NCI-H2029 (cell line): ENCODE measurements around the gene UBE2E2.
"Not testable (repeated sequence)": the region's sequence is repeated elsewhere in the genome, so short reads cannot be mapped to it uniquely, and the experiment has no call there.

Experiments used
- DNase-seq: peaks from one replicate; lab custom pipeline; 2025; lab: John Stamatoyannopoulos, UW

UBE2E2 gene

DNA sequence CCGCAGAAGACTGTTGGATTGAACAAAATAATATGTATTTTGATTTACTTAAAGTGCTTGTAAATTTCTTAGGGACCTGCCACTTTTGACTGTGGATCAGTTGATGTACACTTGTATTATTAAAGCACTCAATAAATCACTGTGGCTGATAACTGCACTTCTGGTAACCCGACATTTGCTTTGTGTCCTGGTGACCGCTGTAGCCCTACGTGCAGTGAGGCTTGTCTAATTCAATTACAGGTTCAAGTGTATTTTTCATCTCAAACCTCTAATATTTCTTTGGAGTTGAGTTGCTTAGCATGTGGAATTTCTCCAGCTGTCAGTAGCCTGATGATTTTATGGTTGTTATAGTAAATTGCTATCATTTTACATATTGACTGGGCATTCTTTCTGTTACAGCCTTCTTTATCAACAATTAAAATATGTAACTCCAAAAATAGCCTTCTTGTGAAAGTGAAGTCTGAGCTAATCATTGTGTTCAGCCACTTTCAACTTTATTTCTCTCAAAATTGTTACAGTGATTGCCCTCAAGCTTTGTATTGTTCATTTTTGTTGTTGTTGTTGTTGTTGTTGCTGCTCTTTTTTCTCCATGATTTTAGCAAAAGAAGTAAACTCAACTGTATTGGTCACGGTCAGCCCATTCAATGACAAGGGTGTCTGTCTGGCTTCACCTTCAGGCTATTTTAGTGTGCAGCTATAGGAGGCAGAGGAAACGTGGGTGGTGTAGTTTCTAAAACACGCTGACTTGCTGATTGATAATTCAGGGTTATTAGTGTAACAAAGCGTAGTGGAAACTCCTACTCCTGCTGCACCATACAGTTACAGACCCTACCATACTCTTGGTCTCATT is 387.5 kb downstream of the UBE2E2 start:
- DNase-seq, result no peak

DNA sequence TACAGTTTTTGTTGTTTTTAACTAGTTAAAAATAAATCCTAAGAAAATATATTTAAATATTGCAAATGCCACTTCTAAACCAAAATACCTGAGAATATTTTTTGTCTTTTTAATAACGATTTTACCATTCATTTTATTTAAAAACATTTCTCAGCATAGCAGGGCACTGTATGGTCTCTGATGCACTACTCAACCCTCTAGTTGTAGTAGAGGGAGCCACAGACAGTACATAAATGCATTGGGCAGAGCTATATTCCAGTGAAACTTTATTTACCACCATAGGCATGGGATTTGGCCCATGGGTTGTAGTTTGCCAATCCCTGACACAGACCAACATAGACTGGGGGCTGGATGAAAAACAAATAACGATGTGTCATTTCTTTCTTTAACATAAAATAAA is 388.2 kb downstream of the UBE2E2 start:
- DNase-seq, result no peak

DNA sequence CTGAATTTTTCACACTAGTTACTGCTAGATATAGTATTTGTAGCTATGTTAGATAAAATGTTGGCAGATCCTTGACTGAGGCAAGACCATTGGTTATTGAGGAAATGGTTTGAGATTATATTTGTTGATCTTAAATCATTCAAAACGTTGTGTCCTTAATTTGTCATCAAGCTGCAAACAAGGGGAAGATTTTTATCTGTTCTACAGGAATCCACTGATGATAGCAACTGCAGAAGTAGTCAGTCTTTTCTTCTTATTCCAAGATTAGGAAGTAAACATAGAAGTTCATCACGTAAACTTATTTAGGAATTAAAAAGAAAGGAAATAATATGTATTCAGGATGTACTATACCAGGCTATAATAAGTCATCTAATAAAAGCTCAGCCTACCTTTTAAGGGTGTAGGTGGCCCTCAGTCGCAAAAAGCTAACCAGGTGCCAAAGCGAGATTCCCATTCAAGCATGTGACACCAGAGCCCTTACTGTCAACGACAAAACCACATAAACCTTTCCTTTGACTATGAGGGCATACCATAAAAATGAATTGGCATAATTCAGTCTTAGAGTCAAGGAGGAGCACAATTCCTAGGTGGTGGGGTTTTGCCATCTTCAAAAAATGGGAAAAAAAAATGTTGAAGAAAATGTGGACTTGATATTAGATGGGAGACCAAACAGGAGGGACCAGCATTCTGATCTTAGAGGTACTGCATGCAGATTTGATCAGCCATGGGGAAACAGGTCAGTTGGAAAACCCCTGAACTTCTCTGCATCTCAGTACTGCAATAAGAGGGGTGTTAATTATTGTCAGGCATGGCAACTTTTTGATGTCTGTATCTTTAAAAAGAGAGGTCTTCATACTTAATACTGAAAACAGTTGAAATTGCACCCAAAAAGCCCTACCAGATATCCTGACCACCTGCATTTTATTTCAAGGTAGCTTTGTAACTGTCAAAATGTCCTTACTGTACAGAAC is 390.1 kb downstream of the UBE2E2 start:
- DNase-seq, result peak; percentile 19

DNA sequence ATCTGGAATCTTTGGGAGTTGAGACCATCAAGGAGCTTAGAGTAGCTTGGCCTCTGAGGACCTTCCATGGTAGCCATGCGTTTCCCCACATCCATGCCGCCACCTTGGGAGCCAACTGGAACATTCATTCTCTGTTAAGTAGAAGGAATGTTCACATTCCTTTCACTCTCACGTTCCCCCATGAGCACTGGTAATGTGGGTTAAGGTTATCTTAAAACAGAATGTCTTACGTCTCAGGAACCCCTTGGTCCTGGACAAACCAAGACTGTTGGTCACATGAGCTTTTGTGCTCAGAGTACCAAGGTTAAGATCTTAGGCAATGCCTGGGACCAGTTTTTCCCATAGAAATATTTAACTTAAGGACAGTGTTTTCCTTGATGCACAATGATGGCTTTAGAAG is 390.9 kb downstream of the UBE2E2 start:
- DNase-seq, result no peak

DNA sequence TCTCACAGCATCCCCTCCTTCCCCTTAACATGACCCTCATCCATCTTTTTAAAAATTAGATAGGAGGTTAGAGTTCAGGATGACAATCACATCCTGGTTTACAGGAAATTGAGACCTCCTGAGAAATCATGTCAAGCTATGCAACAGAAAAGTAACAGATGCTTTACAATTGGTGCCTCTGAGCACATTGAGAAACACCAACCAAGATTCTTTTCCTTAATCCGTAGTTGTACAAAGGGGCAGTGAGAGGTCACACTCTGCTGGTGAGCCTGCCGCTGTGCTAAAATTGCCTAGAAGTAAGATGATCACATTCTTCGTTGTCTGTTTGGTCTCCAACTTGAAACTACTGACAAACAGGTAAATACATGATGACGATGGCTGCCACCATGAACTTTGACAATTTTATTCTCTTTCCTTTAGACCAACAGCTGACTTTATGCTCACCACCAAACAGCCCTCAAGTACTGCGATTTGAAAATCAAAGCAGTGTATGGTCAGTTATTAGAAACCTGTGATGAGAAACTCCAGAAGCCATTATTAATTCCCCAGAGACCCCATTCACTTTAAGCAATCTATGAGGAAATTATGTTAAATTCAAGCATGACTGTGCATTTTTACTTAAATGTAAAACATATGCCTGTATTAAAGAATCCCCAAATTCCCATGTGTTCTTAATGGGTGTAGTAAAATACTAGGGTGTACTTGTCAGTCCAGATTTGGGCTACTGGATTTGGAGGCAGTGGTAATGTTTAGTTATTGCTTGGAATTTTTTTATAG is 392.0 kb downstream of the UBE2E2 start:
- no peak for DNase-seq

DNA sequence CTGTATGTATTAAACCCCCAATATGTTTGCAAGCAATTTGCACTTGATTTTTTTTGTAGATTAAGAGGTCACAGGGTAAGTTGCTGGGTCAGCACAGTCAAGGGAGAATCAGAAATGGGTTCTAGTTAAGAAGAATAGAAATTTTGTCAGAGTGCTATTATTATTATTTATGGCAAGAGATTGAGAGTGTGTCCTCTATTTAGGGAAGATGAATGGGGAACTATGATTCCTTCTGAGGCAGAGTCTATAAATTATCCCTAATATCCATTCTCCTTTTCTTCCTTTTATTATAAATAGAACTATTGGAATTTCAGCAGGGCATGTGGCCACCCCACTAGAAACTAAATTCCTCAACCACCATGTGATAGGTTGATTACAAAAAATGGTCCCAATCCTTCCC is 392.7 kb downstream of the UBE2E2 start:
- DNase-seq, result no peak

DNA sequence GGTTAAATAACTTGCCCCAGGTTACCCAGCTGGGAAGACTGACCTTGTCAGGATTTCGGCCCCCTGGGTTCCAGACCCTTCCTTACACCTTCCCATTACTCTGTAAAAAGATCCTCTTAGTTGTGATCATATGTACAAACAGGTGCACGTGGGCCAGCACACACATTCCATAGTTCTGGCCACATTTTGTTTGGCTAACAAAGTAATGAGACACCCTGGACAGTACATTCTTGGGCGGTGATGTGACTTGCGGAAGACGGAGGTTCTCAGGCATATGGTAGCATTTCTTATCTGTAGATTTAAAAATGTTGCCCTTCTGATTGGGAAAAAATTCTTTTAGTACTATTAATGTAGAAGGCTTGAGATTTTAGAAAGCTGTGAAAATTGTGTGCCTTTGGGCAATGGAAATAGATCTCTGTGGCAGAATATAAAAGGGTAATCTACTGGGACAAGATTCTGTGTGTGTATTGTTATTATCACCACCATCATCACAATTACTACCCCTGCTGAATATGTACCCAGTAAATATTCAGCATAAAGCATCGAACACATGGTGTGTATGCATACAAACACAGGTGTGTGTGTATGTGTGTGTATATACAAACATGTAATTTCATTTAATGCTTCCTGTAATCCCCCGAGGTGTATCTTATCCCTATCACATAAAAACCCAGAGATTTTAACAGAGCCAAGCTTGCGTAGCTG is 397.2 kb downstream of the UBE2E2 start:
- no peak for DNase-seq

DNA sequence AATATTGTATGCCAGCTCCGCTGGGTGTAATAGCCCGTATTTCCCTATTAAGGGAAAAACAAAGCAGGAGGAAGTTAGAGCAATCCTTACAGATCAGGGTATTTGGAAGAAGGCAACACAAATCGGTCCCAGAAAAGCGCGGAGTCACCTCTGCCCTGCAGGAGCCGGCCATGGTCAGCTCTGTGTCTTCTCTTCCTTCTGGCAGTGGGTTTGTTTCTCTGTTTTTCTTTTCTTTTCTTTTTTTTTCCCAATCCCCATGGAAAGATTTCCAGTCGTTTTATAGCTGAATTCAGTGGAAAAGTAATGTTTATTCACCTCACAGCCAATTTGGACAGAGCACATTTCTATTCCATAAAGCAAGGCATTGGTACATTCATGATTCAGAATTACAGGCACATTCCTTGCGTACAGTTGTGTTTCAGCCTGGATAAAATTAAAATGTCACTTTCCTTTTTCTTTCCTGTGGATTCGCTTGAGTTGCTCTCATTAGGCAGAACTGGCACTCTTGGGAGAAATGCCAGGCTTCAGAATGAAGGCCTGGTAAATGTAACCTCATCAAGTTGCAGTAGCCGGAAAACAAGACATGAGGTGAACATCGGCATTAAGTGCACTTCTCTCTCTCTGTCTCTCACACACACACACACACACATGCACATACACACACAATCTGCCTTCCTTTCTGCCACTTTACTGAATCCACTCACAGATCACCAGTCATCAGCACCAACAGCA is 398.1 kb downstream of the UBE2E2 start:
- DNase-seq, result peak; percentile 16

DNA sequence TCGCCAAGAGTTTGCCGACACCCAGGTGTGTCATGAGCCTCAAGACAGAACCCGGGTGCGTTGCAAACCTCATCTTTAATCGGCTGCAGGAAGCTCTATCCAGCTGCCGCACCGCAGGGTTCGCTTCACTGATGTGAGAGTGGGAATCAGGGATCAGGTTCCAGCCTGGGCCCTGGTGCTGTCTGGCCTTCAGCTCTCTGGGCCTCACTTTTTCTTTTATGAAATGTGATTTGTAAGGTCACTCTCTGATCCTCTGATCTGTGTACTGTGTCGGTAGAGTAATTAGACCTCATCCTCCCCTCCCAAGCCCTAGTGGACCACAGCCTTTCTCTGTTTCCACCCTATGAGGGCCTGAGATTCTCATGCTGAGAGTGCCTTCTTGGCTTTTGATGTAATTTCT is 399.8 kb downstream of the UBE2E2 start:
- no peak for DNase-seq

DNA sequence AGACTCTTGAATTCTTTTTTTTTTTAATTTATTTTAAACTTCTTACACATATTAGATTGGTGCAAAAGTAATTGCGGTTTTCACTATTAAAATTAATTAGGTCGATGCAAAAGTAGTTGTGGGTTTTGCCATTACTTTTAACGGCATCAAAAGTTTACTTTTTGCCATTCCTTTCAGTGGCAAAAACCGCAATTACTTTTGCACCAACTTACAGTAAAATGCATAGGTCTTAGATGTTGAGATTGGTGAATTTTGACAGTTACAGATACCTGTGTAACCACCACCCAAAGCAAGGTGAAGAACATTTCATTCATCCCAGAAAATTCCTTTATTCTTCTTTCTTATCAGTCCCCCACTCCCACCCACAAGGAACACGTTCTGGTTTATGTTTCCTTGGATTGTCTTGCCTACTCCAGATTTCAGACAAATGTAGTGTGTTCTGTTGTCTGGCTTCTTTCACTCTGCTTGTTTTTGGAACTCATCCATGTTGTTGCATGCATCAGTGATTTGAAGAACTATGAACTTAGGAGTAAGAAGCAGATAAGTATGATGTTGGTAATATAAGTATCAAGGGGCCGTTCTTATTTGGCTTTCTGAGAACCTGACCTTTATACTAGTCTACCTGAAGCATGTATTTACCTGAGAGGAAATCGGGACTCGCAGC is 404.2 kb downstream of the UBE2E2 start:
- DNase-seq, result no peak

DNA sequence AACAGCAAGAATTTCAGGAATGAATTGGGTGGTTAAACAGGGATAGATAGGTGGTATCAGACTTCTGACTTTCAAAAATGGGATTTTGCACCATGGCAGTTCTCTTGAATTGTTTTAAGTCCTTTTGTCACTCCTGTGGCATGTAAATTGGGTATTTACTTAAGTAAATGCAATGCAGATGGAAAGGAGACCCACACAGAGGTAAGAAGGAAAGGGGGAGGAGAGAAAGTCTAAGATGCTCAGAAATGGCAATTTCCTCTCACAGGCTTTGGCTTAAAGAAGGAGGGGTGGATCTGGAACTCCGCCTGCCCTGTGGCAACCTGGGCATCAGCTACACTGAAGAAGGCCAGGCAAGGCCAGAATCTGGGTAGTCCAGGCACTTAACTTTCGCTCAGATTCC is 405.5 kb downstream of the UBE2E2 start:
- no peak for DNase-seq

DNA sequence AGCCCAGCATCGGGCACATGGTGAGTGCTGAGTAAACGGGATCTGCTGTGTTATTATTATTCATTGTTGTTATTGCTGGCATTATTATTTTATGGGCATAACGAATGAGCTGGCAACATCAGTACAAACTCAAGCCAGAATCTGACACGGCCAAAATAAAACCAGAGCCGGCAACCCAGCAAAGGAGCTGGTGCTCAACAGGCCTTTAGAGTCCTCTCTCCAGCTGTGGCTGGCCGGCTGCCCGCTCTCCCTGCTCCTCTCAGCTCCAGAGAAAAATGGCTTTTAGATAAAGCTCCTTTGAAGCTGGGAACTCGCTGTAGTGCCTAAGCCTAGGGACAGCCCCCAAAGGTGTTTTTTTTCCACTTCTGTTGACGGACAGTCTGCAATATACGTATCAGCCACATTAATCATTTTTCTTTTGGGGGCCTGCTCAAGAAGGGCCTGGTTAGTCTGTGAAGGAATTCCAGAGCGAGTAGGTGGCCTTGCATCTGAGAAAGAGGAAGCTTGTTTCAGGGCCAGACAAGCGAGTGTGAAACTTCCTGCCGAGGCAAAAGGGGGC is 408.7 kb downstream of the UBE2E2 start:
- DNase-seq, result no peak

DNA sequence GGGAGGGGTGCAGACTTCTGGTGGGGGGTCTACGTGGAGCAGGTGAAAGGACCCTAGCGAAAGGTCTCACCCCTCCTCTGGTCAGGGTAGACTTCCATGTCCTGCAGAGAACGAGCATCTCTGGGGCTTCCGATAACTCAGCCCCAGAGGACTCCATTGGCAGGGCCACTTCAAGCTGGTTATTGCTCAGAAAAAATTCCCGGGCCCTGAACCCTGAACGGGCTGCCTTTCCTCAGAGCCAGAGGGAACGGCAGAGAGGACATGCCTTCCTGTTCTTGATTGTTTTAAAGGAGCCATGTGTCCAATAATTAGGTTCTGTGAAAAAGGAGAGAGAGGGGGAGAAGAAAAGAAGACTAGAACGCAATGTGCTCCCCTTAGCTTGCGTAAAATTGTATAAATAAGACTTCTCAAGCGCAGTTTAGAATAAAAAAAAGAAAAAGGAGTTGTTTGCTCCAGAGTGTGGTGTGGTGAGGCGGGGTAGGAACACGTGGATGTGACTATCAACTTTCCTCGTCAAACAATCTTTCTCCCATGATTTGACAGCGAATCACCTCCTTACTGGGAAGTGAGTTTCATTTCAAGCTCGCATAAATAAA is 409.3 kb downstream of the UBE2E2 start:
- no peak for DNase-seq

DNA sequence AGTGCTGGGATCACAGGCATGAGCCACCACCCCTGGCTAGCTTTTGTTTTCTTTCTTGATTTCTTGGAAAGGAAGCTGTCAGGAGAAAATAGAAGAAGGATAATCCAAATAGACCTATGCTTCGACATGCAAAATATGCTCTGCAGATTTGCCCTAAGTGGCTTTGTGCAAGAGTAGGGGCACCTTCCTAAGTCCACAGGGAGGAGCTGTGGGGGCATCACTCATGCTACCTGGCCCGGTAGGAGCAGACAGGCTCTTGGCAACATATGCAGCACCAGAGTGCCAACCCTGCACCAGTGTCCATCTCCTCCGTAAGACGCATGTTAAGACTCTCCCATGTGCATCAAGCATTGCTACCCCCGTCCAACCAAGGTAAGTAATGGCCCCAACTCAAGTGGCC is 411.9 kb downstream of the UBE2E2 start:
- DNase-seq, result no peak

DNA sequence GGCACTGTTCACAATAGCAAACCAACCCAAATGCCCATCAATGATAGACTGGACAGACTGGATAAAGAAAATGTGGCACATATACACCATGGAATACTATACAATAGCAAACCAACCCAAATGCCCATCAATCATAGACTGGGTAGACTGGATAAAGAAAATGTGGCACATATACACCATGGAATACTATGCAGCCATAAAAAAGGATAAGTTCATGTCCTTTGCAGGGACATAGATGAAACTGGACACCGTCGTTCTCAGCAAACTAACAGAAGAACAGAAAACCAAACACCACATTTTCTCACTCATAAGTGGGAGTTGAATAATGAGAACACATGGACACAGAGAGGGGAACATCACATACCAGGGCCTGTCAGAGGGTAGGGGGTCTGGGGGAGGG is 415.3 kb downstream of the UBE2E2 start:
- DNase-seq, result not testable (repeated sequence)

DNA sequence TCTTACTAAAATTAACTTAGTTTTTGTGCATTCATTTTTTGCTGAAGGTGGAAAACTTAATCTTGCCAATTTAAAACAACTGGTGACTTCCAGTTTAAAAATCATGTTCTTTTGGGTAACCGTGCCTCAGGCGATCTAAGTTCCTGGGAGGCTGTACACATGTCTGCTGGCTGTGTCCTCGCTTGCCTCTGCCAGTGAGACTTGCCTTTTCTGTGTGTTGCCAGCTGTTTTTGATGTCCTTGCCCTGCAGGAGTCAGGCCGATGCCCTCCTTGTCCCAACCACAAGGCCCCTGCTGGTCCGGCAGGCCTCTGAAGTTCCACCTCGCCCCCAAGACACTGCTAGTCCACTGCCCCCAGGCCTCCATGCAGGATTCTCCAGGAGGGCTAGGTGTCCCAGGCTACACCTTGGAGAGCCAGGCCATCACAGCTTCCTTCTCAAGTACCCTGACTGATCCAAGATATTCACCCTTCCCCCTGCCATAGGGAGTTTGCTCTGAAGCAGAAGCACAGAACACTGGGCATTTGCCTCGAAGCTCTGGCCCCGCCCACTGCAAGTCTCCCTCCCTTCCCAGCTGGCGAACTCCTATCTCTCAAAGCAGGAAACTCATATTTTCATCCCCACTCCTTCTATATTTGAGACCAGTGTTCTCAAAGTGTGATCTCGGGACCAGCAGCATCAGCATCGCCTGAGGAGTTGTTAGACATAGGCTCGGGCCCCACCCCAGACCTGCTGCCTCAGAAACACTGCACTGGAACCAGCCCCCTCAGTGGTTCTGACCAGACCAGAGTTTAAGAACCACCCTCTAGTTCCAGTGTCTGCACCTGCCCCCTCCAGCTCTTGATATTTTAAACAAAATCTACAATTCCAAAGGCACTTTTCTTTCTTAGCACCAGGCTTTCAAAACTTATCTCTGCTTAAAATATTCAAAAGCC is 416.8 kb downstream of the UBE2E2 start:
- no peak for DNase-seq

DNA sequence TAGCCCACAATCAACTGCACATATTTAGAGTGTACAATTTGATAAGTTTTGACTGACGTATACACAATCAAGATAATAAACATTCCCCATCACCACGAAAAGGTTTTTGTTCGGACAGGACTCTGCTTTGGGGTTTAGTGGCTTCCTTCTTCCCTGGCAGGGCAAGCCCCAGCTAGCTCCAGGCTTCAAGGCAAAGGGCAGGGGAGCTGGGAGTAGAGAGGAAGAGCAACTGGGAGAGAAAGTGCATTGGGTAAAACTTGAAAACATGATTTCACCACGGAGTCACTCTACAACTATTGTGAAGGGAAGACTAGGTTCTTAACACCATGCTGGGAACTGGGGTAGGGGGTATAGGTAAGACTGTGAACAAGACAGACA is 417.5 kb downstream of the UBE2E2 start:
- no peak for DNase-seq

DNA sequence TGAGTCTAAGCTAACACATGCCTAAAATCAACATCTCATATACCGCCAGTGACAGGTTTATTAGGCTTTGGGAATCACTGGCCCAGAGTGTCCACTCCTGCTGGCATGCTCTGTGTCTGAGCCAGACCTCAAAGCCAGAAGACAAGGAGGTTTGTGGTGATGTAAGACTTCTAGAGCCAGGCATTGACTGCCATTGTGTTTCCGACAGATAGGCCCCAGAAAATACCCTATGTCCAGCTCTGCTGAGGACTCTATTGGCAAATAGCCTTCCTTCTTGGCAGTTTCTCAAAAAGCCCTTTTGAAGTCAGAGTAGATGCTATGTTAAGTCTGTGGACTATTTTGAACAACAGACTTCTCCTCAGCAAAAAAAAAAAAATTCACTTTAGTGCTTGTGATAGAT is 420.7 kb downstream of the UBE2E2 start:
- DNase-seq, result no peak

DNA sequence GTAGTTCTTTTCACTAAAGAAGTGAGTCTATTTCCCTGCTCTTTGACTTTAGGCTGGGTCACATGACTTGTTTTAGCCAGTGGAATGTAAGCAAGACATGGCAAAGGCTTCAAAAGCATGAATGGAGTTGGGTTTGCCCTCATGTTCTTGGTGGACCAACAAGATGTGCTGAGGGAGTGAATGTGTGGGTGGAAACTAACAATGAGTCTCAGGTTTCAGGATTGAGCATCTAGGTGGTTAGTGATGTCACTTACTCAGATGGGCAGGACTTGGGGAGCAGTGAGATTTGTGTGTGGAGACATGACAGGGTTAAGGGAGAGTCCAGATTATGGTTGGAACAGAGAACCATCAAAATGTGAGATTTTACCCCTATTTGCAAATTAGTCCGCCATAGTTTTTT is 421.2 kb downstream of the UBE2E2 start:
- DNase-seq, result no peak
